ENCODE measurements around the gene CRYBB2.
"Not testable (repeated sequence)": the region's sequence is repeated elsewhere in the genome, so short reads cannot be mapped to it uniquely, and the experiment has no call there.

The CRYBB2 gene

DNA sequence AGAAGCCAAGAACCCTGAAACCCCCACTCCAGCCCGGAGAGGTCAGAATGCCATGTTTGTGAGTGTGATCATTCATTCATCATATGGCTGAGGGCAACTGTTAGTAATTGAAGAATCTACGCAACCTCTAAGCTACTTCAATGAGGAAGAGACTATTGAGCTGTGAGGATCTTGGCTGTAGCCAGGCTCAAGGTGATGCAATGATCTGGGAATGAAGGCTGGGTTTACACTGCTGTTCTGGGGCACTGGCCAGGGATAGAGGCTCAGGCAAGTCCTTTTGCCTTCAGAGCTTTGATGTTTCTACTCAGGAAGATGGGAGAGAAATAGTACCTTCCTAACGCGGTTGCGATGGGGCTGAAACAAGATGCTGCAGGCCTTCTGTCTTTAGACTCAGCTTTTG, 12.9 kb downstream of the CRYBB2 start:
- TF ChIP-seq, protein P1, sequence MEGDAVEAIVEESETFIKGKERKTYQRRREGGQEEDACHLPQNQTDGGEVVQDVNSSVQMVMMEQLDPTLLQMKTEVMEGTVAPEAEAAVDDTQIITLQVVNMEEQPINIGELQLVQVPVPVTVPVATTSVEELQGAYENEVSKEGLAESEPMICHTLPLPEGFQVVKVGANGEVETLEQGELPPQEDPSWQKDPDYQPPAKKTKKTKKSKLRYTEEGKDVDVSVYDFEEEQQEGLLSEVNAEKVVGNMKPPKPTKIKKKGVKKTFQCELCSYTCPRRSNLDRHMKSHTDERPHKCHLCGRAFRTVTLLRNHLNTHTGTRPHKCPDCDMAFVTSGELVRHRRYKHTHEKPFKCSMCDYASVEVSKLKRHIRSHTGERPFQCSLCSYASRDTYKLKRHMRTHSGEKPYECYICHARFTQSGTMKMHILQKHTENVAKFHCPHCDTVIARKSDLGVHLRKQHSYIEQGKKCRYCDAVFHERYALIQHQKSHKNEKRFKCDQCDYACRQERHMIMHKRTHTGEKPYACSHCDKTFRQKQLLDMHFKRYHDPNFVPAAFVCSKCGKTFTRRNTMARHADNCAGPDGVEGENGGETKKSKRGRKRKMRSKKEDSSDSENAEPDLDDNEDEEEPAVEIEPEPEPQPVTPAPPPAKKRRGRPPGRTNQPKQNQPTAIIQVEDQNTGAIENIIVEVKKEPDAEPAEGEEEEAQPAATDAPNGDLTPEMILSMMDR (IDR thresholded peaks at IDR 0.05; ENCODE audit: control insufficient read depth, extremely low read depth, insufficient read depth) = no peak
- DNase-seq (ENCODE audit: low read depth) = no peak
- no peak overlapping the region for H3K4me3 ChIP-seq (ENCODE audit: low read depth, low read length)

DNA sequence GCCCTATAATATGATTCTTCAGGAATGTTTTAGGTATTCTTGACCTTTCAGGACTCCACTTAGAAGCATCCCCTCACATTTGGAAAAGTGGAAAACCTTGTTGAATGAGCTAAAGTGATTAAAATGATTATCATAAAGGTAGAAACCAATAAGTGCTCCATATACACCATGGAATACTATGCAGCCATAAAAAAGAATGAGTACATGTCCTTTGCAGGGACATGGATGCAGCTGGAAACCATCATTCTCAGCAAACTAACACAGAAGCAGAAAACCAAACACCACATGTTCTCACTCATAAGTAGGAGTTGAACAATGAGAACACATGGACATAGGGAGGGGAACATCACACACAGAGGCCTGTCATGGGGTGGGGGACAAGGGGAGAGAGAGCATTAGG, 14.3 kb downstream of the CRYBB2 start:
- not testable (repeated sequence) for H3K4me3 ChIP-seq (ENCODE audit: low read depth, low read length); DNase-seq (ENCODE audit: low read depth)

DNA sequence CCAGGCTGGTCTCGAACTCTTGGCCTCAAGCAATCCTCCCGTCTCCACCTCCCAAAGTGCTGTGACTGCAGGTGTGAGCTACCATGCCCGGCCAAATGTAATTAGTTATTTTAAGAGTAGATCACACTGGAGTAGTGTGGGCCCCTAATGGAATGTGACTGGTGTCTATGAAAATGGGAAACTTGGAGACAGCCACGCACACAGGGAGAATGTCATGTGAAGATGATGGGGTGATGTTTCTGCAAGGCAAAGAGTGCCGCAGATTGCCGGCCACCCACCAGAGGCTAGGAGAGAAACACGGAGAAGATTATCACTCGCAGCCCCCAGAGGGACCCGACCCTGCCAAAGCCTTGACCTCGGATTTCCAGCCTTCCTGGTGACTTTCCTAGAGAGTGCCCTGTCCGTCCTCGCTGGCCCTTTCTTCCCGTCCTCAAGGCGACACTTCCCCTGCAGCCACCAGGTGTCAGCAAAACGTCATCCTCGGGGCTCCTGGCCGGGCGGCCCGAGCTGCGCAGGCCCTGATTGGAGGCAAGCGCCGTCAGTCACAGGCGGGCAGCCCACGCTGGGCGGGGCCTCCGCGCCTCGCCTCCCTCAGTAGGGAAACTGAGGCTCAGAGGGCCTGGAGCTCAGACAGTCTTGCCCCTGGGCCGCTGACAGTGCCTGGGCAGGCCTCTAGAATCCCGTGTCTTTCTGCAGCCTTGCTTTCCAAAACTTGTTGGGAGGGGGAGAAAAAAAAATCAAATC, 16.3 kb downstream of the CRYBB2 start:
- peak; percentile 50 for DNase-seq (ENCODE audit: low read depth)
- TF ChIP-seq, protein P1 (IDR thresholded peaks at IDR 0.05; ENCODE audit: control insufficient read depth, extremely low read depth, insufficient read depth) = peak; percentile 95
- peak overlapping the region; percentile 21; the same call in 1 of the 2 replicates for H3K4me3 ChIP-seq (ENCODE audit: low read depth, low read length)

DNA sequence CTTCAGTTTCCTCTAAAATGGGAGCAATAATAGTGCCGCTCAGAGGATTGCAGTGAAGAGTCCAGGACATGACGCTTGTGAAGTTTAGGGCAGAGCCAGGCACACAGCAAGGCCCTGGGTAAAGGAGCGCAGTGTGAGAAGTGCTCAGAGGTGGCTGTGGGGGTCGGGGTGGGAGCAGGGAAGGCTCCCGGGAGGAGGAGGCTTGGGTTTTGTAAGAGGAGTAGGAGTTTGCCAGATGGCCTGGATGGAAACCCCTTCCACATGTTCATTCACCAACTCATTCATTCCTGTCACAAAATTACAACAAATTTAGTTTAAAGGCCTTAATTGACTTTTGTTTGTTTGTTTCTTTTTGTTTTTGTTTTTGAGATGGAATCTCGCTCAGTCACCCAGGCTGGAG, 17.0 kb downstream of the CRYBB2 start:
- TF ChIP-seq, protein P1 (IDR thresholded peaks at IDR 0.05; ENCODE audit: control insufficient read depth, extremely low read depth, insufficient read depth) = no peak
- no peak for DNase-seq (ENCODE audit: low read depth)
- H3K4me3 ChIP-seq (ENCODE audit: low read depth, low read length) = no peak overlapping the region; the same call in 1 of the 2 replicates

DNA sequence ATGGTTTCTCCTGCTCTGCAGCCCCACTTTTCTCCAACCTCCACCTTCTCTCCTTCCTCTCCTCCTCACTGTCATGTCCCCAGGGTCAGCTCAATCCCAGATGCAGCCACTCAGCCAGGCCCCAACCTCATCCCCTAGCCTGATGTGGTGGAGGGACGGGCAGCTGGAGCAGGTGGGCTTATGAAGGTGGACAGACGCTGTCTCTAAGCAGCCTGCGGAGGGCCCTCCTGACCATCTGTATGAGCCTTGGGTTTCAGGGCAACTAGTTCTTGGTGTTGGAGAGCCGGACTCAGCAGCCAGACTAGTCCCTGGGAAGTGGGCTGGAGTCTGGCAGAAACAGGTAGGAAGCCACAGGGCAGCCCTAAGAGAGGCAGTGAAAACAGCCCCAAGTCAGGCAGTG, 18.1 kb downstream of the CRYBB2 start:
- no peak for DNase-seq (ENCODE audit: low read depth)
- H3K4me3 ChIP-seq (ENCODE audit: low read depth, low read length) = no peak overlapping the region
- TF ChIP-seq, protein P1 (IDR thresholded peaks at IDR 0.05; ENCODE audit: control insufficient read depth, extremely low read depth, insufficient read depth) = no peak

DNA sequence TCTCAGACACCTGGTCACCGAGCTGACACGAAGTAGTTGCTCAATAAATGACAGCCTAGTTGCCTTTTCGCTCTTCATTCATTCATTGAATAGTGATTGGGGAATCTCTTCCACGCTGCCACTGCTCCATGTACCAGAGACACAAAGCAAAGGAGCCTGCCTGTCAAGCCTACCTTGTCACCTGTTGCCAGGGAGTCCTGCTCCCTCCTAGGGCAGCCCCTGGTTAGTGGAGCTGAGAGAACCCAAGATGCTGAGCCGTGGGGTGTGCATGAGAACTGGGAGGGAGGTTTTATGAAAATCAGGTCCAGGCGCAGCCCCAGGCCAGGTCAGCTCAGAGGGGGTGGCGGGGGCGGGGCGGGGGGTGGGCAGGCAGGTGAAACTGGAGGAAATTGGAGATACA, 18.6 kb downstream of the CRYBB2 start:
- H3K4me3 ChIP-seq (ENCODE audit: low read depth, low read length) = not testable (repeated sequence)

DNA sequence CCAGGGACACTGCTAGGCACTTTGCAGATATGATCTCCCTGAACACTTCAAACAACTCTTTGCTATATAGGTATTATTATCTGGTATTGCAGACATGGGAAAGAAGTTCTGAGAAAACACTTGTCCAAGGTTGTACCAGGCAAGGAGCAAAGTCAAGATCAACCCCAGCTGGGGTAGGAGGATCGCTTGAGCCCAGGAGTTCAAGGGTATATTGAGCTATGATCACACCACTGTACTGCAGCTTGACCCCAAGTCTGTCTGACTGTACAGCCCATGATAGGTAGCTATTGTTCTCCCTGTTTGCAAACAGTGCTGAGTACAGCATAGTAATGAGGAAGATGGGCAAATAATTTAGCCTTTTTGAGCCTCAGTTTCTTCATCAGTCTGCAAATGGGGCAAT, 35.7 kb downstream of the CRYBB2 start:
- not testable (repeated sequence) for H3K4me3 ChIP-seq (ENCODE audit: low read depth, low read length); DNase-seq (ENCODE audit: low read depth)

More for the DNA sequence above, 18.6 kb downstream of the CRYBB2 start:
- DNase-seq (ENCODE audit: low read depth) = not testable (repeated sequence)

DNA sequence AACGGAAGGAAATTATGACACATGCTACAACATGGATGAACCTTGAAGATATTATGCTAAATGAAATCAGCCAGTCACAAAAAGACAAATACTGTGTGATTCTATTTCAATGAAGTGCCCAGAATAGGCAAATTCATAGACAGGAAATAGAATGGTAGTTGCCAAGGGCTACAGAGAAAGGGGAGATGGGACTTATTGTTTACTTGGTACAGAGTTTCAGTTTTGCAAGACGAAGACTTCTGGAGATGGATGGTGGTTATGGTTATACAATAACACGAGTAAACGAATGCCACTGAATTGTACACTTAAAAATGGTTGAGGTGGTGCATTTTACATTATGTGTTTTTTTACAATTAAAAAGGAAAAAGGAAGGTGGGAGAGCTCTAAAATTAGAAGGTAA, 48.1 kb downstream of the CRYBB2 start:
- DNase-seq (ENCODE audit: low read depth); H3K4me3 ChIP-seq (ENCODE audit: low read depth, low read length): not testable (repeated sequence)

DNA sequence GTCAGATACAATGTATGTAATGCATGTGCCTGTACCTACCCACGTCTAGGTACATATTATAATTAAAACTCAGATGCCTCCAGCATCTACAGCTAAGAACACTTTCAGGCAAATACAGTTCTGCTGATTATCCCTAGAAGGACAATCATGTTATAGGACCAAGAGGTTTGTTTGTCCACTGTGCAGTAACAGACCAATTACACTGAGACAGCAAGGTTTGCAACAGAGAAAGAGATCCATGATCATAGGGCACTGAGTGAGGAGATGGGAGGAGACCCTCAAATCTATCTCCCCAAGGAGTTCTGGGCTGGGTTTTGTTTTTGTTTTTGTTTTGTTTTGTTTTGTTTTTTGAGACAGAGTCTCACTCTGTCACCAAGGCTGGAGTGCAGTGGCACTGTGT, 49.5 kb downstream of the CRYBB2 start:
- H3K4me3 ChIP-seq (ENCODE audit: low read depth, low read length); DNase-seq (ENCODE audit: low read depth): not testable (repeated sequence)

DNA sequence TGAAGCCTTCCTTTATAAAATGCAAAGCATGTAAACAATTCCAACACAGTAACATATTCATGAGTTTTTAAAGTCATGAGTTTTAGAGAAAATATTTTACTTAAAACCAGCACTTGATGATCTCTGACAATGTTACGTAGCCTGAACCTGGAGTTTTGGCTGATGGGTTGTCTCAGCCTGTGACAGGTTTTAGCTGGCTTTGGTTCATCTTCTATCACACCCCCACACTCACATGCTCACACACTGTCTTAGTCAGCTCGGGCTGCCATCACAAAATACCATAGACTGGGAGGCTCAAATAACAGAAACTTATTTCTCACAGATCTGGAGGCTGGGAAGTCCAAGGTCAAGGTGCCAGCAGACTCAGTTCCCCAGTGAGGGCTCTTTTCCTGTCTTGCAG, 50.6 kb downstream of the CRYBB2 start:
- H3K4me3 ChIP-seq (ENCODE audit: low read depth, low read length); DNase-seq (ENCODE audit: low read depth): not testable (repeated sequence)

DNA sequence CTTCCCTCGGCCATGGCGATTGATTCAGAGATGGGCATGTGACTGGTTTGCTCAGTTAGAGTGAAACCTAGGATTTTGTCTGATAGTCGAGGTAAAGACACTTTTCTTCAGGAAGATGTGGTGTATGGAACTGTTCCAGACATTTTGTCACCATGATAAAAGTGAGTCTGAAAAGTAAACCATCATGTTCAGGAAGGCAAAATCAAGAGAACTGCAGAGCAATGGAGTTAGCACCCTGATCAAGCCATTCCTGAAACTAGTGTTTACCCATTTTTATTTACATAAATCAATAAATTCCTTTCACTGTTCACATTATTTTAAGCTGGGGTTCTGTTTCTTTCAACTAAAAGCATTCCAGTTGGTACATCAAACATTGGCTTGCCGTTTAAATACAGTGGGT, 53.8 kb downstream of the CRYBB2 start:
- DNase-seq (ENCODE audit: low read depth); H3K4me3 ChIP-seq (ENCODE audit: low read depth, low read length): not testable (repeated sequence)

DNA sequence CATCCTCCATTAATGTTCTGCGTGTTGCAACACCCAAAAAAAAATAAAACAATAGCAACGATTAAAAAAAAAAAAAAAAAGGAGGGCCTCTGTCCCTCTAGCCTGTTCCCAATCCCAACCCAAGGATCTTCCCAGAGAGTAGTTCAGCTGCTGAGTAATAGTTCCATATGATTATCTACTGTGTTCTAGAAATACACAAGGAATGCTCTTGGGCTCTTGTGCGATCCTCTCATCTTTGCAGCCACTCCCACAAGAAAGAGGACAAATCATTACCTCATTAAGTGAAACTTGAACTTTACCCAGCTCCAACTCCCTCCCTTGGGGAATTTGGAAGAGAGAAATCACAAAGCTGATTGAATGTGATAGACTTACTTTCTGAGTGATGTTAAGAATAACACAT, 54.5 kb downstream of the CRYBB2 start:
- not testable (repeated sequence) for DNase-seq (ENCODE audit: low read depth); H3K4me3 ChIP-seq (ENCODE audit: low read depth, low read length)

DNA sequence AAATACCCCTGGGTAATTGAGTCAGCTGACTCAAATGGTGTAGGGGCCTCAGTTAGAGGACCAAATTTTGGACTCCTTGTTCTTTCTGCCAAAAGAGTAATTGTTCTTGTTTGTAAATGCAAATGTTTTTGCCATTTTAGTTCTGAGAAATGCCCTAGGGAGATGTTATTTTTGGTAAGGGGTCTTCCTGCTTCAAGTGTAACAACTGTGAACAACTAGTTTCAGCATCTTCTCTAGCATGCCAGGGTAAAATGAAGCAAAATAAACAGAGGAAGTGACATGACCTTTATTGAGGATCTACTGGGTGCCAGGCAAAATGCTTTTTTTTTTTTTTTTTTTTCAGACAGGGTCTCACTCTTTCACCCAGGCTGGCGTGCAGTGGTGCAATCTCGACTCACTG, 60.7 kb downstream of the CRYBB2 start:
- not testable (repeated sequence) for H3K4me3 ChIP-seq (ENCODE audit: low read depth, low read length); DNase-seq (ENCODE audit: low read depth)

Data from LNCaP clone FGC (cell line).